GM18867 (cell line): ENCODE results near the gene RAB25.
"Not testable (repeated sequence)": the region's sequence is repeated elsewhere in the genome, so short reads cannot be mapped to it uniquely, and the experiment has no call there.

Source experiments
- ATAC-seq: cut with Tn5 transposase; IDR thresholded peaks from one replicate; pipeline ENCODE4 v1.9.1; 2021; ENCODE audit warnings: mild to moderate bottlenecking, moderate library complexity; ENCODE audit not compliant: unreplicated experiment

RAB25 gene

GRCh38 chr1:156115514-156116374, 54.8 kb downstream of the RAB25 start:
- no peak for ATAC-seq

DNA sequence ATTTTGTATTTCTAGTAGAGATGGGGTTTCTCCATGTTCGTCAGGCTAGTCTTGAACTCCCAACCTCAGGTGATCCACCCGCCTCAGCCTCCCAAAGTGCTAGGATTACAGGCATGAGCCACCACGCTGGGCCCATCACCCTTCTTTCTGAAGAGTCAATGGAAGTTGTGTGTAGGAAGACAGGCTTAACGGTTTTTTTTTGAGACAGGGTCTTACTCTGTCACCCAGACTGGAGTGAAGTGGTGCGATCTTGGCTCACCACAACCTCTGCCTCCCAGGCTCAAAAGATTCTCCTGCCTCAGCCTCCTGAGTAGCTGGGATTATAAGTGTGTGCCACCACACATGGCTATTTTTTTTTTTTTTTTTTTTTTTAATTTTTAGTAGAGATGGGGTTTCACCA, 55.8 kb downstream of the RAB25 start:
- ATAC-seq, result not testable (repeated sequence)

DNA sequence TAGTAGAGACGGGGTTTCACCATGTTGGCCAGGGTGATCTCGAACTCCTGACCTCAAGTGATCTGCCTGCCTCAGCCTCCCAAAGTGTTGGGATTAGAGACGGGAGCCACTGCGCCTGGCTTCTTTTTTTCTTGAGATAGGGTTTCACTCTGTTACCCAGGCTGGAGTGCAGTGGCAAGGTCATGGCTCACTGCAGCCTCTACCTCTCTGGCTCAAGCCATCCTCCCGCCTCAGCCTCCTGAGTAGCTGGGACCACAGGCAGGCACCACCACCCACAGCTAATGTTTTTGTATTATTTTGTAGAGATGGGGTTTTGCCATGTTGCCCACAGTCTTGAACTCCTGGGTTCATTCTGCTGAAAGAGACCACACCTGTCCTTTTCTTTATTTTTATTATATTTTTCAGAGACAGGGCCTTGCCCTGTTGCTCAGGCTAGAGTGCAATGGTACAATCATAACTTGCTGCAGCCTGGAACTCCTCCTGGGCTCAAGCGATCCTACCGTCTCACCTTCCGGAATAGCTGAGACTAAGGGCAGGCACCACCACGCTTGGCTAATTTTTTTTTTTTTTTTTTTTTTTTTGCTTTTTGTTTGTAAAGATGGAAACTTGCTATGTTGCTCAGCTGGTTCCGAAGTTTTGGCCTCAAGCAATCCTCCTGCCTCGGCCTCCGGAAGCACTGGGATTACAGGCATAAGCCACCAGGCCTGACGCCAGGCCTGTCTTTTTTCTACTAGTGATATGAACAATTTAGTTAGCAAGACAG, 56.6 kb downstream of the RAB25 start:
- no peak for ATAC-seq

GRCh38 chr1:156118177-156118868, 57.4 kb downstream of the RAB25 start:
- ATAC-seq, result no peak

DNA sequence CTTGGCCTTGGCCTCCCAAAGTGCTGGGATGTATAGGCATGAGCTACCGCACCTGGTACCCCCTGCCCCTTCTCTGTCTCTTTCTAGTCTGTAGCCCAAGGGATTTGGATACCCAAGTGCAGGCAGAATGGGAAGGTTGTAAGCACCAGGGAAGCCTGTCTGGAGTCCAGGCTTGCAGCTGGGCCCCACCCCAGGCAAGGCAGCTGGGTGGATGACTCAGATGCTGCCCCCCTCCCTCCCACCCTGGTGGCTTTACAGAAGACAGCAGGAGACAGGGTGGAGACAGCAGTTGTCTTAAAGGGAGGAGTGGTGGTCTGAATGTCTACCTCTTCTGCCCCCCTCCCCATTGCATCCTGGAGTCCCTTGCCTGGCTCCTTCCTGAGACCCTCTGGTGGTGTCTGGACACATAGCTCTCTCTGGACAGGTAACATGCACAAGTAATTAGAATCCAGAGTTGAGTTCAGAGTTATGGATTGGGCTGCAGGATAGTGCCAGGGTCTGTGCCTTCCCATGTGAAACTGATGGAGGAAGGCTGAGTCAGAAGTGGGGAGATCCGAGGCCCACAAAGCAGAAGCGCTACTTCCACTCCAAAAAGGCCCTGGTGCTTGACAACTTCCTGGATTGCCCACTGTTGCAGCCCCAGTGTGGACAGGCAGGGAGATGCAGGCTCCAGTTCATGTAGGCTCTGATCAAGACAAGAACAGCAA, 58.7 kb downstream of the RAB25 start:
- ATAC-seq, result no peak
